Psoas muscle (tissue), 8 donors: ENCODE results near the gene CCDC160. TPM values are rescaled to one million over a fixed set of nuclear protein-coding genes. Genes with fewer than 3 reads are reported as not detected.
"Not testable (repeated sequence)": the region's sequence is repeated elsewhere in the genome, so short reads cannot be mapped to it uniquely, and the experiment has no call there.

Experiments used
- ATAC-seq, 4 donors: fragments of 200-7000 bp; cut with Tn5 transposase; one replicate each; pipeline ENCODE4 v1.9.1; 2020; ENCODE audit warnings: moderate library complexity in 3 of 4, mild to moderate bottlenecking in 2 of 4
- DNase-seq, 2 donors: peaks; one replicate each; pipeline ENCODE4 v3.0.0-alpha.2; 2020
- H3K27ac ChIP-seq: fragments of 200-600 bp; one replicate; pipeline ENCODE4 v1.8.0; 2022
- H3K27me3 ChIP-seq, 3 donors: fragments of 200-600 bp in 1 of 3; one replicate each; pipeline versions ENCODE4 v1.6.1 to v1.8.0; 2013 to 2022; ENCODE audit warnings: low read length in 2 of 3, mild to moderate bottlenecking in 2 of 3, moderate library complexity in 1 of 3; ENCODE audit not compliant: insufficient read depth in 3 of 3
- H3K36me3 ChIP-seq, 2 donors: fragments of 200-600 bp in 1 of 2; one replicate each; pipeline versions ENCODE4 v1.6.1 to v1.8.0; 2013 to 2022; ENCODE audit warnings: low read depth in 1 of 2, mild to moderate bottlenecking in 1 of 2, moderate library complexity in 1 of 2; ENCODE audit not compliant: insufficient read depth in 1 of 2
- H3K4me1 ChIP-seq: fragments of 200-600 bp; one replicate; pipeline ENCODE4 v1.8.0; 2022
- H3K4me3 ChIP-seq: fragments of 200-600 bp; one replicate; pipeline ENCODE4 v1.8.0; 2022; ENCODE audit warnings: mild to moderate bottlenecking
- H3K9me3 ChIP-seq: fragments of 200-600 bp; one replicate; pipeline ENCODE4 v1.8.0; 2022
- CTCF ChIP-seq: fragments of 200-600 bp; IDR thresholded peaks from one replicate; pipeline ENCODE4 v1.8.0; 2022; ENCODE audit warnings: antibody characterized with exemption
- WGBS, 3 donors: extraction: QIAGEN DNeasy Blood & Tissue Kit; methylation state at CpG; one replicate each; pipeline versions ENCODE4 v1.1.6 to v1.1.7; 2013; 5-methylcytosine and 5-hydroxymethylcytosine counted together
- intact Hi-C, 2 donors: fragments of 100-400 bp; cut with DNase I; formaldehyde crosslinking; loops; one replicate each; pipeline versions ENCODE4 v1.11.0 to v1.14.2; 2022
- polyA plus RNA-seq, 3 donors: library from polyadenylated mRNA; stranded (reverse); fragments of 200-250 nt; gene quantifications; one replicate each; pipeline ENCODE4 v1.2.3, GENCODE V29; 2013
- total RNA-seq, 4 donors: library from RNA; stranded (reverse); fragmentation: NEBNext Ultra II Directional in 2 of 4; extraction: Animal tissue kit (Norgen Biotek cat#: 25700) in 2 of 4; gene quantifications; one replicate each; pipeline versions ENCODE4 v1.2.1 to v1.2.4, GENCODE V29; 2021 to 2023
- donor health status: healthy with polysubstance abuse.
- donor health status: DM: no; HTN: no; CAD: no; lungs with moderate emphysema.
- donor health status: Bipolar disorder and iron deficiency.
- donor health status: healthy.
- donor health status: DM: yes; HTN: yes; CAD: no.
- donor health status: DM: no; HTN: no; CAD: no.
- donor health status: DM: no; HTN: no; CAD: no.
- donor health status: DM: yes; HTN: yes; CAD: no.

CCDC160 gene
- total and polyA plus RNA-seq, 7 donors, result 0.41 to 5.2 (median 0.97) TPM; not detected in 1

GRCh38 chrX:134206221-134206620, 30.8 kb upstream of the CCDC160 start:
- no peak for TF ChIP-seq CTCF
- WGBS, 3 donors, result 44 to 70% (median 53%) methylated on average over 3 of the region's 3 CpGs
- DNase-seq (no peak), ATAC-seq (no peak)
- H3K4me1 ChIP-seq, result no peaks in the 10 kb centered on the region
- H3K36me3 ChIP-seq, result no peaks in the 10 kb centered on the region
- no peak overlapping the region for H3K27ac ChIP-seq
- no peak overlapping the region for H3K4me3 ChIP-seq
- H3K9me3 ChIP-seq, result peaks cover 3% of the 10 kb centered on the region
- intact Hi-C loops, result no loop called here
- peaks cover 0 to 3% (median 0%) of the 10 kb centered on the region in 3 donors for H3K27me3 ChIP-seq

- no peak for TF ChIP-seq CTCF
- intact Hi-C loops, result no loop called here
- Histone ChIP-seq H3K27me3 (peaks cover 0 to 3% (median 0%) of the 10 kb centered on the region in 3 donors), H3K36me3 (no peaks in the 10 kb centered on the region), H3K4me3 (no peak overlapping the region), H3K27ac (no peak overlapping the region), H3K9me3 (peaks cover 3% of the 10 kb centered on the region), H3K4me1 (no peaks in the 10 kb centered on the region)
- ATAC-seq (no peak), DNase-seq (no peak)
These were observed 26.5 kb upstream of the CCDC160 start for GRCh38 chrX:134210465-134210864.

- WGBS, 3 donors, result 47 to 62% (median 59%) methylated on average over 4 of the region's 4 CpGs
- Histone ChIP-seq H3K9me3 (no peaks in the 10 kb centered on the region), H3K4me3 (no peak overlapping the region), H3K27me3 (peaks cover 0 to 16% (median 0%) of the 10 kb centered on the region in 3 donors), H3K27ac (no peak overlapping the region), H3K4me1 (no peaks in the 10 kb centered on the region), H3K36me3 (no peaks in the 10 kb centered on the region)
- intact Hi-C loops, result no loop called here
- no peak for DNase-seq
- no peak for ATAC-seq
- TF ChIP-seq CTCF, result no peak
These were observed 1.7 kb upstream of the CCDC160 start for GRCh38 chrX:134235236-134235635.

GRCh38 chrX:134238144-134238543, 1.2 kb downstream of the CCDC160 start:
- H3K36me3 ChIP-seq, intact Hi-C loops, H3K27ac ChIP-seq, H3K4me1 ChIP-seq, H3K9me3 ChIP-seq, DNase-seq: not testable (repeated sequence)
- Histone ChIP-seq H3K4me3 (peak overlapping the region; percentile 67), H3K27me3 (peaks cover 0 to 21% (median 0%) of the 10 kb centered on the region in 3 donors)
- WGBS, 3 donors, result 64 to 100% (median 70%) methylated on average over 7 to 8 of the region's 9 CpGs
- peak in 3 of 4 donors; percentile 27 to 51 (median 45) for ATAC-seq

- DNase-seq, result no peak
- WGBS, 3 donors, result 43 to 73% (median 55%) methylated on average over 1 of the region's 1 CpG
- no peak for TF ChIP-seq CTCF
- no peaks in the 10 kb centered on the region for H3K9me3 ChIP-seq
- peaks cover 0 to 21% (median 0%) of the 10 kb centered on the region in 3 donors for H3K27me3 ChIP-seq
- ATAC-seq, result no peak
- no peaks in the 10 kb centered on the region for H3K36me3 ChIP-seq
- intact Hi-C loops, result no loop called here
- no peak overlapping the region for H3K4me3 ChIP-seq
- H3K4me1 ChIP-seq, result no peaks in the 10 kb centered on the region
- no peak overlapping the region for H3K27ac ChIP-seq
These were observed 2.0 kb downstream of the CCDC160 start for GRCh38 chrX:134239016-134239415.
